ENCODE results near the gene PAFAH1B2. TPM values are rescaled to one million over a fixed set of nuclear protein-coding genes. Genes with fewer than 3 reads are reported as not detected.

PAFAH1B2 gene
- total RNA-seq, 1 experiment from 2014 or later = 154 TPM

GRCh38 chr11:117100556-117100955 is 43.5 kb upstream of the PAFAH1B2 start:
- no peak overlapping the region for H3K4me3 ChIP-seq (replicated peaks in 1 of 2; ENCODE audit: low read depth in 1 of 2, low read length in 2 of 2)
- H3K4me2 ChIP-seq (ENCODE audit: low read length) = no peak overlapping the region
- no peaks in the 10 kb centered on the region for H4K20me1 ChIP-seq (ENCODE audit: insufficient read depth)
- no TSS peak for BruUV-seq (replicated peaks)
- peaks cover 24% of the 10 kb centered on the region for H3K79me2 ChIP-seq (ENCODE audit: insufficient read depth, low read length)
- no peak overlapping the region for H3K27ac ChIP-seq (ENCODE audit: low read depth, low read length)
- CTCF ChIA-PET = no interaction called here
- POLR2A ChIA-PET = no interaction called here
- RAD21 ChIA-PET (ENCODE audit: low non-redundant PET in 1 of 2, low total read pairs in 2 of 2, uncharacterized antibody in 2 of 2, unreplicated experiment in 2 of 2) = no interaction called here
- DNase-seq (ENCODE audit: low read depth, low spot score) (no peak), ATAC-seq (no peak)
- H3K9ac ChIP-seq (ENCODE audit: low read length) = no peak overlapping the region
- intact Hi-C loops (cut with micrococcal nuclease) = no loop called here
- no peaks in the 10 kb centered on the region for H3K9me2 ChIP-seq (ENCODE audit: insufficient read depth)
- no peaks in the 10 kb centered on the region for H3K9me3 ChIP-seq (ENCODE audit: control insufficient read depth in 1 of 2, insufficient read depth in 1 of 2, low read depth in 1 of 2, low read length in 2 of 2)
- no peaks in the 10 kb centered on the region for H3K27me3 ChIP-seq (ENCODE audit: insufficient read depth, low read length)
- TF ChIP-seq EGR1 (IDR thresholded peaks at IDR 0.05; ENCODE audit: low read depth) (no peak), JUND (IDR thresholded peaks at IDR 0.05) (no peak), CBX3 (IDR thresholded peaks at IDR 0.05; ENCODE audit: low read depth) (no peak), SRF (IDR thresholded peaks at IDR 0.05; ENCODE audit: low read depth) (no peak), RAD21 (IDR thresholded peaks at IDR 0.05; ENCODE audit: low read depth) (no peak), YY1 (IDR thresholded peaks at IDR 0.05; ENCODE audit: extremely low read depth, insufficient replicate concordance, low read depth, low read length) (no peak), EZH2 (IDR thresholded peaks at IDR 0.05) (no peak), FOSL1 (IDR thresholded peaks at IDR 0.05; ENCODE audit: low read depth) (no peak), POLR2AphosphoS5 (IDR thresholded peaks at IDR 0.05; ENCODE audit: low read depth, low read length) (no peak), CTCF (IDR thresholded peaks at IDR 0.05 in 2 of 3, conservative IDR thresholded peaks at IDR 0.05 in 1 of 3; ENCODE audit: borderline replicate concordance in 1 of 3, insufficient read depth in 1 of 3, low read depth in 2 of 3, low read length in 2 of 3) (no peak), ZNF274 (IDR thresholded peaks at IDR 0.05; ENCODE audit: low read depth, low read length) (no peak), MAX (IDR thresholded peaks at IDR 0.05) (no peak), EZH2phosphoT487 (IDR thresholded peaks at IDR 0.05; ENCODE audit: borderline replicate concordance) (no peak), ZBTB33 (IDR thresholded peaks at IDR 0.05; ENCODE audit: extremely low read depth, insufficient replicate concordance, low read length) (no peak), POLR2A (IDR thresholded peaks at IDR 0.05; ENCODE audit: borderline replicate concordance, extremely low read depth, insufficient read depth, insufficient read length) (no peak), SIN3A (IDR thresholded peaks at IDR 0.05; ENCODE audit: low read depth) (no peak)
- no peaks in the 10 kb centered on the region for H3K36me3 ChIP-seq (ENCODE audit: control insufficient read depth in 1 of 2, insufficient read depth in 2 of 2, low read length in 2 of 2)
- no peak overlapping the region for H2AFZ ChIP-seq (ENCODE audit: low read depth, low read length, poor library complexity, severe bottlenecking)
- peaks cover 20 to 27% of the 10 kb centered on the region in 2 experiments for H3K4me1 ChIP-seq (ENCODE audit: control insufficient read depth in 1 of 2, insufficient read depth in 2 of 2, low read length in 2 of 2)

All from HCT116 (cell line).